Measurements from ENCODE around the gene CTNNA2. TPM values are rescaled to one million over a fixed set of nuclear protein-coding genes. Genes with fewer than 3 reads are reported as not detected.

CTNNA2 gene
- polyA plus RNA-seq, 1 experiment: not detected

- CTCF ChIA-PET: no interaction called here
- Histone ChIP-seq H3K27ac (ENCODE audit: low read depth, low read length) (peak overlapping the region; percentile 53), H3K27me3 (ENCODE audit: control insufficient read depth, insufficient read depth, low read length) (no peaks in the 10 kb centered on the region), H3K9me3 (ENCODE audit: control insufficient read depth, insufficient read depth, low read length) (no peaks in the 10 kb centered on the region), H3K4me3 (ENCODE audit: low read depth, low read length) (no peak overlapping the region)
- TF ChIP-seq CTCF (IDR thresholded peaks at IDR 0.05; ENCODE audit: low read depth, low read length): no peak
- POLR2A ChIA-PET: interaction anchor here (0.7 kb wide), 1 partner anchor 260 kb away, joined by 3 read pairs; no protein-coding TSS in a partner anchor
- peak; percentile 63 for DNase-seq (ENCODE audit: low read depth, low spot score)
Measured at GRCh38 chr2:79717364-79718007, 204.6 kb downstream of the CTNNA2 start.

GRCh38 chr2:79721061-79721460 lies 208.2 kb downstream of the CTNNA2 start:
- TF ChIP-seq CTCF (IDR thresholded peaks at IDR 0.05; ENCODE audit: low read depth, low read length): no peak
- ChIA-PET CTCF (no interaction called here), POLR2A (no interaction called here)
- H3K4me3 ChIP-seq (ENCODE audit: low read depth, low read length): no peak overlapping the region
- no peak for DNase-seq (ENCODE audit: low read depth, low spot score)
- no peak overlapping the region for H3K27ac ChIP-seq (ENCODE audit: low read depth, low read length)
- H3K9me3 ChIP-seq (ENCODE audit: control insufficient read depth, insufficient read depth, low read length): no peaks in the 10 kb centered on the region
- no peaks in the 10 kb centered on the region for H3K27me3 ChIP-seq (ENCODE audit: control insufficient read depth, insufficient read depth, low read length)

DNA sequence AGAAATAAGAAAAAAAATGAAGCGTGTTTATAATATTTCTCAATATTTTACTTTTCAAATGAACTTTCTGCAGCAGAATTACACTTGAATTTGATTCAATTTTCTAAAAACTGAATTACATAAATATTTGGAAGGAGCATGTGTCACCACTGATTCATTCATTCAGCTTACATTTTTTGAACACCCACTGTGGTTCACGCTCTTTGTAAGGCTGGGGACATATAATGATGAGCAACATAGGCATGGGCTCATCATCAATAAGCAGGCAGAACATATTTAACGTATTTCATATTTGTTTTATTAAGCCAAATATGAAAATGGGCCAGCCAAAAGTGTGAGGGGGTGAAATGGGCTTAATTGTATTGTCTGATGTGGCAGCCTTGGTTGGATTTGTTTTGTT lies 209.1 kb downstream of the CTNNA2 start:
- Histone ChIP-seq H3K4me3 (ENCODE audit: low read depth, low read length) (no peak overlapping the region), H3K27ac (ENCODE audit: low read depth, low read length) (no peak overlapping the region), H3K27me3 (ENCODE audit: control insufficient read depth, insufficient read depth, low read length) (no peaks in the 10 kb centered on the region), H3K9me3 (ENCODE audit: control insufficient read depth, insufficient read depth, low read length) (no peaks in the 10 kb centered on the region)
- DNase-seq (ENCODE audit: low read depth, low spot score): no peak
- ChIA-PET POLR2A (no interaction called here), CTCF (no interaction called here)
- TF ChIP-seq CTCF (IDR thresholded peaks at IDR 0.05; ENCODE audit: low read depth, low read length): no peak

DNA sequence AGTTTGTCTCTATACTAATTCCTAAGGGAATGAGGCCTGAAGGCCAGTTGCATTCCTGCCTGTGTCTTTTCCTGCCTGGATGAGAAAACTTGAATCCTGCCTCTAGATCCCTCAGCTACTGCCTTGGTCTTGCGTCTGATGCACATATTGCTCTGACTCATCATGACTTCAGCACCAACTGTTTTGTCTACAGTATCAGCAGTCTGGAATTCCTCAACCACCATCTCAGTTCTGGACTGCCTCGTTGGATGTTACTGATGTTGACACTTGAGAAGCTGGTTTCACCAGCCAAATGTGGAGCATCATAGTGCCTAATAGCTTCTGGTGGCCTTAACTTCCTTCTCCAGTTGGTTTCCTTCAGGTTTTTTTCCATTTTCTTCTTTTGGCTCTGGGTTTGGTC lies 211.0 kb downstream of the CTNNA2 start:
- ChIA-PET CTCF (interaction anchor here (1.2 kb wide), 1 partner anchor 12 kb away, joined by 3 read pairs; no protein-coding TSS in a partner anchor), POLR2A (interaction anchor here (0.6 to 1.0 kb wide), 2 partner anchors 9 to 76 kb away, joined by 4 to 5 read pairs; no protein-coding TSS in a partner anchor)
- Histone ChIP-seq H3K9me3 (ENCODE audit: control insufficient read depth, insufficient read depth, low read length) (no peaks in the 10 kb centered on the region), H3K4me3 (ENCODE audit: low read depth, low read length) (no peak overlapping the region), H3K27ac (ENCODE audit: low read depth, low read length) (peak overlapping the region; percentile 81), H3K27me3 (ENCODE audit: control insufficient read depth, insufficient read depth, low read length) (no peaks in the 10 kb centered on the region)
- TF ChIP-seq CTCF (IDR thresholded peaks at IDR 0.05; ENCODE audit: low read depth, low read length): no peak
- DNase-seq (ENCODE audit: low read depth, low spot score): peak; percentile 96

GRCh38 chr2:79729532-79729931 lies 216.7 kb downstream of the CTNNA2 start:
- H3K27ac ChIP-seq (ENCODE audit: low read depth, low read length): no peak overlapping the region
- no peaks in the 10 kb centered on the region for H3K9me3 ChIP-seq (ENCODE audit: control insufficient read depth, insufficient read depth, low read length)
- POLR2A ChIA-PET: no interaction called here
- no peaks in the 10 kb centered on the region for H3K27me3 ChIP-seq (ENCODE audit: control insufficient read depth, insufficient read depth, low read length)
- DNase-seq (ENCODE audit: low read depth, low spot score): no peak
- H3K4me3 ChIP-seq (ENCODE audit: low read depth, low read length): no peak overlapping the region
- TF ChIP-seq CTCF (IDR thresholded peaks at IDR 0.05; ENCODE audit: low read depth, low read length): no peak
- CTCF ChIA-PET: no interaction called here
